HepG2 (cell line): ENCODE results near the gene ZNF365.

ENCODE experiments used
- ATF3 ChIP-seq: sonication (generic); formaldehyde crosslinking; IDR thresholded peaks from 2 replicates; pipeline ENCODE4 v1.4.0; 2020; ENCODE audit warnings: missing genetic modification reagents
- SP1 ChIP-seq, 2 experiments: fragments of 450-650 bp in 1 of 2; sonication (generic) in 1 of 2; formaldehyde crosslinking in 1 of 2; IDR thresholded peaks; 2 replicates each; pipeline versions ENCODE4 v1.4.0 to v1.6.1; 2016 to 2020; ENCODE audit warnings: missing genetic modification reagents in 1 of 2
- SP5 ChIP-seq: IDR thresholded peaks from 2 replicates; pipeline ENCODE4 v1.6.1; 2016; ENCODE audit warnings: low read depth, borderline replicate concordance
- ZNF768 ChIP-seq: sonication (generic); formaldehyde crosslinking; IDR thresholded peaks from 2 replicates; pipeline ENCODE4 v1.4.0; 2020; ENCODE audit warnings: missing genetic modification reagents
- ZNF782 ChIP-seq: sonication (generic); formaldehyde crosslinking; IDR thresholded peaks from 2 replicates; pipeline ENCODE4 v1.4.0; 2020; ENCODE audit warnings: missing genetic modification reagents, mild to moderate bottlenecking, borderline replicate concordance

GRCh38 chr10:62433181-62433692 lies 59.1 kb downstream of the ZNF365 start:
- TF ChIP-seq ATF3 (CRISPR knock-in tag) (no peak), ZNF768 (CRISPR knock-in tag) (no peak), SP5 (CRISPR knock-in tag) (no peak), ZNF782 (CRISPR knock-in tag) (no peak), SP1 (IDR thresholded peaks at IDR 0.05) (no peak), SP1 (CRISPR knock-in tag; IDR thresholded peaks at IDR 0.05) (no peak)
